HG02642 (cell line): ENCODE results near the gene KCTD13.
A peak's percentile ranks its signal among the peaks of the same experiment; 100 is the strongest.

Source experiments
- ATAC-seq: cut with Tn5 transposase; IDR thresholded peaks from one replicate; pipeline ENCODE4 v1.9.1; 2021; ENCODE audit warnings: mild to moderate bottlenecking; ENCODE audit not compliant: unreplicated experiment, poor library complexity

The KCTD13 gene

DNA sequence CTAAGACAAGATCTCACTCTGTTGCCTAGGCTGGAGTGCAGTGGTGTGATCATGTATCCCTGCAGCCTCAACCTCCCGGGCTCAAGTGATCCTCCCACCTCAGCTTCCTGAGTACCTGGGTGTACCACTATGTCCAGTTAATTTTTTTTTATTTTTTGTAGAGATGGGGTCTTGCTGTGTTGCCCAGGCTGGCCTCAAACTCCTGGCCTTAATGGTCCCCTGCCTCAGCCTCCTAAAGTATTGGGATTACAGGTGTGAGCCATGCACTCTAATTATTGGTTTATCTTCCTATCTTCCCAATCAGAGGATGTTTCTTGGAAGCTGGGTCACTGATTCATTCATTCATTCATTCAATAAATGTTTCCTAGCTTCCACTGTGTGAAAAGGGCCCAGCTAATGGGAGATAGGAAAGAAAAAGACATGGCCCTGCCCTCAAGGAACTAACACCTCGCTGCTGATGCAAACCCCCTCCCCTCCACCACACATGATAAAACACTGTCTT lies 17.3 kb downstream of the KCTD13 start:
- no peak for ATAC-seq

GRCh38 chr16:29907973-29908372 lies 18.1 kb downstream of the KCTD13 start:
- no peak for ATAC-seq

- no peak for ATAC-seq
Measured at GRCh38 chr16:29906520-29907244, 19.3 kb downstream of the KCTD13 start.

DNA sequence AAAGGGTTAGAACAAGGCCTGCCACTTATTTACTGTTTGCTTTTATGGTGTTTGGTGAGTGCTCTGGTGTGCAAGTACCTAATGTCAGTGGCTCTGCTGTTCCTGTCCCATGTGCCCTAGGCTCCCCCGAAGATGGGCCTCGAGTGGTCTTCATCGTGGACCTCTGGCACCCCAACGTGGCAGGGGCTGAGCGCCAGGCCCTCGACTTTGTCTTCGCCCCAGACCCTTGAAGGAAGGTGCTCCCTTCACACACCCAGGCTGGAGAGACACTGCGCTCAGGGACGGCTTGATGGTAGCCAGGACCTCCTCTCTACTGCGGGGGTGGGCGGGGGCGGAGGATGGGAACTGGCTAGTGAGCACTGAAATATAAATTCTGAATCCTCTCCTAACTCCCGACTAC lies 20.4 kb downstream of the KCTD13 start:
- ATAC-seq, result no peak

GRCh38 chr16:29904947-29905346 lies 21.1 kb downstream of the KCTD13 start:
- ATAC-seq, result no peak

DNA sequence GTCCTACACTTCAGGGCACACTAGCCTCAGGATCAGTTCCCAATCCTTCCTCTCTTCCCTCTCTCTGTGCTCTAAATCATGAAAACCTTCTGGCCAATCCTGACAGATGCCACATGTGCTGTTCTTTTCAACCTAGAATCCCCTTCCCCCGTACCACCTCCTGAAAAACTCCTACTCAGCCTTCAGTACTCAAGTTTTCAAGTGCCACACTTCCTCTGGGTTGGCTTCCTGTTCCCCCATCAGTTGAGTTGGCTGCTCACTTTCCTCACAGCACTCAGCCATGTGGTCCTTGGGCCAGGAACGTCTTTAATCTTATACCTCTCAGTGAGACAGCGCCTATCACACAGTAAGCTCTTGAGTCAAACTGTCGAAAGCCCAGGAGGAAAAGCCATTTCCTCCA lies 22.4 kb downstream of the KCTD13 start:
- ATAC-seq, result no peak

- no peak for ATAC-seq
Measured at GRCh38 chr16:29901607-29901945, 24.4 kb downstream of the KCTD13 start.

GRCh38 chr16:29900888-29901606 lies 25.0 kb downstream of the KCTD13 start:
- ATAC-seq, result no peak

GRCh38 chr16:29900102-29900887 lies 25.7 kb downstream of the KCTD13 start, which contains the start of gene ASPHD1:
Gene ASPHD1, plus strand, starts transcription at chr16:29900488. Its CDS starts 484 bp downstream, at chr16:29900972.
- ATAC-seq, result peak; percentile 66

- no peak for ATAC-seq
Measured at GRCh38 chr16:29899516-29900101, 26.4 kb downstream of the KCTD13 start, which contains the start of gene SEZ6L2. Gene SEZ6L2, minus strand, starts transcription at chr16:29899550. Its CDS starts 531 bp downstream, at chr16:29899019.

- no peak for ATAC-seq
Measured at GRCh38 chr16:29898804-29899515, 27.1 kb downstream of the KCTD13 start.

DNA sequence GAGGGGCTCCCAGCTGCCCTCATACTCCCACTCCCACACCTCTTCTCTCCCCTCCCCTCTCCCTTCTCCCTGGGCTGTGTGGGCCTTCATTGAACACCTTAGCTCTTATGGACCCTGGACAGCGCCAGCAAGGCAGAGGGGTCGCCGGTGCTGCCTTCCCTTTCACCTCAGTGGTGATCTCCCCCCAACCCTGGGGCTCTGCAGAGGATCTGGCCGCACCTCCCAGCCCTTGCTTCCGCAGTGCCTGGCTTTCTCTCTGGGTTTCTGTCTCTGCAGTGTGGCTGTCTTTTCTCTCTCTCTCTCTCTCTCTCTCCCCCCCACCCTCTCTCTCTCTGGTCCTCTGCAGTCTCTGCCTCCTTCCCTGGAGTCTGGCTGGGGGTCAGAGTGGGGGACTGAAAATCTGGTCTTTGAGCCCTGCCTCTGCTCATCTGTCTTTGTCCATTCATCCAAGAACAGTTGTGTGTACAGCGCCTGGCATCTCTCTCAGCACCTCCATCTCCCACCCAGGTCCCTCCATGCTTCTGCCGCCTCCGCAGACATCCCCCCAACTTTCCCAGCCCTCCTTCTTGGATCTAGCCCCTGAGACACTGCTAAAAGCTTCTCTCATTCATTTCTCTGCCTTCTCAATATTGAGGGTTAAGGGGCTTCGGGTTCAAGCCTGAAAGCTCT lies 27.8 kb downstream of the KCTD13 start:
- ATAC-seq, result no peak

DNA sequence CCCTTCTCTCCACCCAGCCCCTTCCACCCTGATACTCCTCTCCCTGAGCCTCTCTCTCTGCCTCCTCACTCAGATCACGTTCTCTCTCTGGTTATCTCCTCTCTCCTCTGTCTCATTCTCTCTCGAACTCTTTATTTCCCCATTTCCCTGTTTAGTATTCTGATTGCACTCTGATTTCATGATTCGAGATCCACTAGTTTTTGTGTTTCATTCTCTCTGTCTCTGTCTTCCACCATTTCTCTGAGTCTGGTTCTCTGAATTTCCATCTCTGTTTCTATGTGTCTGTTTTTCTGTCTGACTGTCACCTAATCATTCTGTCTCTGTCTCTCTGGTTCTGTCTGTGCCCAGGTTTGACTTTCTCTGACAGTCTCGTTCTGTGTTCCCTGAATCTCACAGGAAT lies 28.7 kb downstream of the KCTD13 start:
- no peak for ATAC-seq

GRCh38 chr16:29896841-29897240 lies 29.2 kb downstream of the KCTD13 start:
- ATAC-seq, result no peak

DNA sequence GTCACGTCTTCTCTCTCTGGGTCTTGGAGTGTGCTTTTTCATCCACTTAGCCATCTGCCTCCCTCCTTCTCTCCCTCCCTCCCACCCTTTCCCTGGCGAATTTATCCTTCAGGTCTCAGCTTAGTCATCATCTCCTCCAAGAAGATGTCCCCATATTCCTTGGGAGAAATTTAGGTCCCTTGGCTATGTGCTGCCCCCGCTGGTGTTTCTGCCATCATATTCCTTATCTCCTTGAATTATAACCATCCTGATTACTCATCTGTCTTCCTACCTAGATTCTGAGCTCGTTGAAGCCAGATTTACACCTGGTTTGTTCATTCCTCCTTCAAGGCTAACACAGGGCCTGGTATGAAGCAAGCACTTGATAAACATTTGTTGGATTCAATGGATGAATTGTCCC lies 31.7 kb downstream of the KCTD13 start:
- ATAC-seq, result no peak

DNA sequence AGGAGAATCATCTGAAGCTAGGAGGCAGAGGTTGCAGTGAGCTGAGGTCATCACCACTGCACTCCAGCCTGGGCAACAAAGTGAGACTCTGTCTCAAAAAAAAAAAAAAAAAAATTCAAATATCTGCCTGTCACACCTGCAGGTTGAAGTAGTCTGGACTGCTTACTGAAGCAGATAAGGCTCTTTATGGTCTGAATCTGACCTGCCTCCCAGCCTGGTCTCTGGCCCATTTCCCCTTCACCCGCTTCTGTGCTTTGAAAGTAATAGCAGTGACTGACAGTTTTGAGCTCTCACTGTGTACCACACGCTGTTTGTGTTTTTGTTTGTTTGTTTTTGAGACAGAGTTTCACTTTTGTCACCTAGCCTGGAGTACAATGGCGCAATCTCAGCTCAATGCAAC lies 32.5 kb downstream of the KCTD13 start:
- ATAC-seq, result no peak

DNA sequence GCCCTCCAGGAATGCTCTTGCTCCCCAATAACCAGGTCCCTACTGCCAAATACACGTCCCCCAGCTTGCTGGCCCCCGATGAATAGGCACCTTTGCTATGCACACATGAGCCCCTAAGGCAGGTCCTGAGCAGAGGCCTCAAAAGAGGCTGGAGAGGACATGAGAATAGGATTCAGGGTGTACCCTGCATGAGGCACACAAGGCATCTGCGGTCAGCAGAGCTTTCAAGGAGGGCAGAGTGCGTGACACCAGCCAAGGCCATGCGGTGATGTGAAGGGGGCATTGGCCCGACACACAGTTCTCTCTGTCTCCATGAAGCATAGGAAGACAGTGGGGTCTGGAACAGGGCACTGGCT lies 33.6 kb downstream of the KCTD13 start:
- ATAC-seq, result no peak

DNA sequence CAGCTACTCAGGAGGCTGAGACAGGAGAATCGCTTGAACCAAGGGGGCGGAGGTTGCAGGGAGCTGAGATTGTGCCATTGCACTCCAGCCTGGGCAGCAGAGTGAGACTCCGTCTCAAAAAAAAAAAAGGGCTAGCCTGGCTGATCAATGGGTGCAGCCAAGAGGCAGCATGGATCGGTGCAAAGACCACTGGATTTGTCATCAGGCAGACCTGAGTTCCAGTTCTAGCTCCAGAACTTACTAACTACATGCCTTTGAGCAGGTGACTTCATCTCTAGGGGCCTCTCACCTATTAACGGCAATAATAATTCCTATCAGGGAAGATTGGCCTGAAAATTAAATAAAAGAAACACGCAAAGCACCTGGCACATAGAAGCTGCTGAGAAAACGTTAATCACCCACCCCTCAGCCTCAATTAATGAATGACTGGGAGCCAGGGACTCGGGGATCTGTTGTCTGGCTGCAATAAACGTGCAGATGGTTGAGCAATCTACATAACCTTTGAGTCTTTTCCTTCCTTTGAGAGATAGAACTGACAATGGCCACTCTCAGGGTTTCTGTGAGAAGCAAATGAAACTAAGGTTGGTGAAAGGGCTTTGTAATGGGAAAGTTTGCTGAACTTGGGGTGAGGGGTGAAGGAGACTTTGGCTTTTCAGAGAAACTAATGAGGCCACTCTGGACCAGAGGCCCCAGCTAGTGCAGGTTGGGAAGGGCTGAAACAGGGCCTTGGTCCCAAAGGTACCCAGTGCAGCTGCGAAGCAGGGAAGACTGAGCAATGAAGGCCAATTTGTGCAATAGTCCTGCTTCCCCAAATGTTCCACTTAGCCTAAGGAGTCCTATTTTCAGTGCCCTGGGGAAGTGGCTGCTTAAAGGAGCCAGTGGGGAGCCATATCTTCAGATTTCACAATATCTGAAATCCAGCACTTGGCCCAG lies 34.2 kb downstream of the KCTD13 start:
- ATAC-seq, result no peak
